Endodermal cell (in vitro differentiated cells): ENCODE measurements around the gene HDLBP. TPM values are rescaled to one million over a fixed set of nuclear protein-coding genes. Genes with fewer than 3 reads are reported as not detected.

Experiments
- DNase-seq: peaks from one replicate; pipeline ENCODE4 v3.0.0-alpha.2; 2017
- H3K27ac ChIP-seq: 2 replicates; pipeline ENCODE4 v1.5.1; 2013; ENCODE audit warnings: mild to moderate bottlenecking, low read depth, low read length, moderate library complexity
- H3K27me3 ChIP-seq: 2 replicates; pipeline ENCODE4 v1.6.1; 2013; ENCODE audit warnings: mild to moderate bottlenecking, low read length, moderate library complexity; ENCODE audit not compliant: insufficient read depth, control insufficient read depth, poor library complexity, severe bottlenecking
- H3K36me3 ChIP-seq: 2 replicates; pipeline ENCODE4 v1.7.0; 2013; ENCODE audit warnings: mild to moderate bottlenecking, low read length, moderate library complexity; ENCODE audit not compliant: control insufficient read depth, insufficient read depth
- H3K4me1 ChIP-seq: one replicate; pipeline ENCODE4 v1.7.0; 2013; ENCODE audit warnings: low read length; ENCODE audit not compliant: control insufficient read depth, insufficient read depth
- H3K4me3 ChIP-seq: 2 replicates; pipeline ENCODE4 v1.5.1; 2013; ENCODE audit warnings: mild to moderate bottlenecking, low read length, moderate library complexity
- H3K9ac ChIP-seq: 2 replicates; pipeline ENCODE4 v1.6.1; 2013; ENCODE audit warnings: mild to moderate bottlenecking, low read length, moderate library complexity; ENCODE audit not compliant: poor library complexity, severe bottlenecking; ENCODE audit errors: extremely low read depth
- H3K9me3 ChIP-seq: 2 replicates; pipeline ENCODE4 v1.6.1; 2013; ENCODE audit warnings: mild to moderate bottlenecking, low read length, moderate library complexity; ENCODE audit not compliant: control insufficient read depth
- H3K27ac Mint-ChIP-seq: 2 replicates; pipeline ENCODE4 v1.8.0; 2020; ENCODE audit warnings: mixed read lengths
- H3K27me3 Mint-ChIP-seq: 2 replicates; pipeline ENCODE4 v1.8.0; 2021; ENCODE audit warnings: mild to moderate bottlenecking, mixed read lengths; ENCODE audit not compliant: insufficient read depth
- H3K36me3 Mint-ChIP-seq: 2 replicates; pipeline ENCODE4 v1.8.0; 2020; ENCODE audit warnings: low read depth, mixed read lengths
- H3K4me1 Mint-ChIP-seq: 2 replicates; pipeline ENCODE4 v1.8.0; 2020; ENCODE audit warnings: mixed read lengths
- H3K4me3 Mint-ChIP-seq: 2 replicates; pipeline ENCODE4 v1.8.0; 2020; ENCODE audit warnings: mild to moderate bottlenecking, moderate library complexity, mixed read lengths
- H3K9me3 Mint-ChIP-seq: 2 replicates; pipeline ENCODE4 v1.8.0; 2020; ENCODE audit warnings: mild to moderate bottlenecking, mixed read lengths
- WGBS, 2 experiments: methylation state at CpG; one replicate each; pipeline versions ENCODE4 v1.1.5 to v1.1.7; 2013; ENCODE audit warnings: missing lambda C conversion rate in 2 of 2, mixed read lengths in 1 of 2; ENCODE audit not compliant: insufficient coverage in 1 of 2, insufficient read length in 1 of 2; 5-methylcytosine and 5-hydroxymethylcytosine counted together
- total RNA-seq, 2 donors: library from RNA; stranded (reverse); fragmentation: NEBNext Ultra II Directional in 1 of 2; extraction: Animal tissue kit (Norgen Biotek cat#: 25700) in 1 of 2; gene quantifications; 2 replicates in 1 of 2; 3 replicates in 1 of 2; pipeline ENCODE4 v1.2.1, GENCODE V29; 2021
- TF ChIP-seq, protein P1 (sequence below): fragments of 200-600 bp; sonication (generic); conservative IDR thresholded peaks from 2 replicates; pipeline ENCODE4 v1.5.0; 2021; ENCODE audit warnings: antibody characterized with exemption, mild to moderate bottlenecking

HDLBP gene
- total RNA-seq, 2 donors from 2014 or later: 344 to 374 TPM

DNA sequence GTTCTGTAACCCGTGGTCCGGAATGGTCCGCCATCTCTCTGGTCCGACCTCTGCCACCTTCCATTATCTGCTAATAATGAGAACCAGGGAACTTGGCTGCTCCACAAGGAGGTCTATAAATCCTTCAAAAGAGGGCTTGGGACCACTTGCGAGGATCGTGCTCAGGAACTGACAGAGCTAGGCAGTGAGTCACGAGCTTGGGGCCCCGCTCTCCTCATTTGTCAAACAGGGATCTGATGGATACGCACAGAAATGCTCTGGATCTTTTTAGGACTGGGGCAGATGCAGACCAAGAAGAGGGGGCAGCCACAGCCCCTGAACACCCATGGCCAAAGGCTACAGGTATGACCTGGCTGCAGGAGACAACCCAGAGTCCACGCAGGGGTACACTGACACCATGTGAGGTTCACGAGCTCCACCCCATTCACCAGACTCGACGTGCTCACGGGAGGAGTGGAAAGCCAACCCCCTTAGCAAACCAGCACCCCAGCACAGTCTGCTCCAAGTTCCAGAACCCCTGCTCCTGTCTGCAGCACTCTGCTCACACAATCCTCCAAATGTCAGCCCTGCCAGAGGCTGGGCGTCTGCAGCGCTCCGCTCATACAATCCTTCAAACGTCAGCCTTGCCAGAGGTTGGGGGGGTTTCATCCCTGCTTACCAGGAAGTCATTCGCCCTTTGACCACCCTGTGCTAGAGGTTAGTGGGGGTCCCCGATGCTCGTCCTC lies 81.2 kb downstream of the HDLBP start:
- H3K27me3 Mint-ChIP-seq: no peaks in the 10 kb centered on the region
- Histone ChIP-seq H3K4me3 (no peak overlapping the region), H3K36me3 (peaks cover 96% of the 10 kb centered on the region), H3K9ac (no peak overlapping the region), H3K27ac (no peak overlapping the region), H3K27me3 (no peaks in the 10 kb centered on the region), H3K4me1 (peaks cover 7% of the 10 kb centered on the region), H3K9me3 (no peaks in the 10 kb centered on the region)
- H3K4me1 Mint-ChIP-seq: peaks cover 12% of the 10 kb centered on the region
- H3K4me3 Mint-ChIP-seq: no peak overlapping the region
- TF ChIP-seq, protein P1, sequence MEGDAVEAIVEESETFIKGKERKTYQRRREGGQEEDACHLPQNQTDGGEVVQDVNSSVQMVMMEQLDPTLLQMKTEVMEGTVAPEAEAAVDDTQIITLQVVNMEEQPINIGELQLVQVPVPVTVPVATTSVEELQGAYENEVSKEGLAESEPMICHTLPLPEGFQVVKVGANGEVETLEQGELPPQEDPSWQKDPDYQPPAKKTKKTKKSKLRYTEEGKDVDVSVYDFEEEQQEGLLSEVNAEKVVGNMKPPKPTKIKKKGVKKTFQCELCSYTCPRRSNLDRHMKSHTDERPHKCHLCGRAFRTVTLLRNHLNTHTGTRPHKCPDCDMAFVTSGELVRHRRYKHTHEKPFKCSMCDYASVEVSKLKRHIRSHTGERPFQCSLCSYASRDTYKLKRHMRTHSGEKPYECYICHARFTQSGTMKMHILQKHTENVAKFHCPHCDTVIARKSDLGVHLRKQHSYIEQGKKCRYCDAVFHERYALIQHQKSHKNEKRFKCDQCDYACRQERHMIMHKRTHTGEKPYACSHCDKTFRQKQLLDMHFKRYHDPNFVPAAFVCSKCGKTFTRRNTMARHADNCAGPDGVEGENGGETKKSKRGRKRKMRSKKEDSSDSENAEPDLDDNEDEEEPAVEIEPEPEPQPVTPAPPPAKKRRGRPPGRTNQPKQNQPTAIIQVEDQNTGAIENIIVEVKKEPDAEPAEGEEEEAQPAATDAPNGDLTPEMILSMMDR: no peak
- H3K36me3 Mint-ChIP-seq: peaks cover 85% of the 10 kb centered on the region
- DNase-seq: no peak
- no peaks in the 10 kb centered on the region for H3K9me3 Mint-ChIP-seq
- WGBS, 2 experiments: 91 to 94% methylated on average over 15 to 21 of the region's 21 CpGs
- H3K27ac Mint-ChIP-seq: peak overlapping the region; percentile 50

DNA sequence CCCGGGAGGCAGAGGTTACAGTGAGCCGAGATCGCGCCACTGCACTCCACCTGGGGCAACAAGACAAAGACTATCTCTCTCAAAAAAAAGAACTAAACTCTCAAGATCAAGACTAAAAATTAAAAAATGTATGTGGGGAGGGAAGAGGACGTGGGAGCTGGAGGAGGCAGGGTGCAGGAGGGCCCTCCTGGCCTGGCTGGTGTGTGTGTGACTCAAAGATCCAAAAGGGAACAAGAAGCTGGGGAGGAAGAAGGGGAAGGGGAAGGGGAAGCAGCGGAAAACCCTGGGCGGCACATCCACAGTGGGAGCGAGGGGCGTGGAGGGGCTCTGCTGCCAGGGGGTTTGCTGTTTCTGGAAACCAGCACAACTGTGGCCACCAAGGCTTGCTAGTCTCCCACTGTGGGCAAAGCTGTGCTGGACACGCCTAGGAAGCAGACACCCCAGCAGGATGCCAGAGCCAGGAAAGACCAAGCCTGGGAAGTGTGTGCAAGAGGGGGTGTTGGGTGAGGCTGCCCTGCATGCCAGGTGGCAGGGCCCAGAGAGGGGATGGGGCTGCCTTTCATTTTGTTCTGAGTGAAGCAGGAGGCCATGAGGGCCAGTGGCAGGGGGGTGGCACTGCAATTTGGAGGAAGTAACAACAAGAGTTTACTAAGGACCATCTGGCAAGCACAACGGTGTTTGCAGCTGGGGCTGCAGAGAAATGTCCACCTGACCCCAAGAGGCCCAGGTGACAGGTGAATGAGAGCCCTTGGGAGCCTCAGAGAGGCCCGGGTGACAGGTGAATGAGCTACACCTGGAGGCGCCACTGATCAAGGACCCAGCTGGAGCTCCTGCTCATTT lies 82.5 kb downstream of the HDLBP start:
- 93 to 98% methylated on average over 7 to 13 of the region's 13 CpGs for WGBS, 2 experiments
- Mint-ChIP-seq H3K4me1 (peaks cover 5% of the 10 kb centered on the region), H3K9me3 (no peaks in the 10 kb centered on the region), H3K4me3 (no peak overlapping the region), H3K27me3 (no peaks in the 10 kb centered on the region), H3K36me3 (peaks cover 84% of the 10 kb centered on the region), H3K27ac (no peak overlapping the region)
- Histone ChIP-seq H3K4me1 (peaks cover under 1% of the 10 kb centered on the region), H3K27ac (no peak overlapping the region), H3K9ac (no peak overlapping the region), H3K36me3 (peaks cover 96% of the 10 kb centered on the region), H3K27me3 (no peaks in the 10 kb centered on the region), H3K4me3 (no peak overlapping the region), H3K9me3 (no peaks in the 10 kb centered on the region)
- no peak for DNase-seq
- TF ChIP-seq, protein P1: no peak

DNA sequence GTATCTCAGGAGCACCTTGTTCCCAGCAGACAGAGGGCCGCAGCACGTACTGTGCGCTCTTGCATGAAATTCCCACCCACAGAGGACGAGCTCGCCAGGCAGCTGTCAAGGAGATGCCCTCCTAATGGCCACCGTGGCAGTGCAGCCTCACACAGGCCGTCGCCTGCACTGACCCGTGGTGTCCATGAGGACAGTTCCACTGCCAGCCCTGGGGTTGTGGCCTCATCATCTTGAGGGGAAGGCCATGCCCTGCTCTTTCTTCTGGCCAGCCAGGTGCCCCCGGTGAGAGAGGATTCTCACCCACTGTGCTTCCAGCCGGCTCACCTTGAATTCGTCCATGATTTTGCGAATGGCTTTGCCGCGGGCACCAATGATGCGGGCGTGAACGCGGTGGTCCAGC lies 85.0 kb downstream of the HDLBP start:
- no peak for DNase-seq
- Mint-ChIP-seq H3K27me3 (no peaks in the 10 kb centered on the region), H3K36me3 (peaks cover 81% of the 10 kb centered on the region), H3K4me3 (no peak overlapping the region), H3K9me3 (no peaks in the 10 kb centered on the region), H3K27ac (no peak overlapping the region), H3K4me1 (no peaks in the 10 kb centered on the region)
- no peaks in the 10 kb centered on the region for H3K4me1 ChIP-seq
- H3K27ac ChIP-seq: no peak overlapping the region
- H3K36me3 ChIP-seq: peaks cover 85% of the 10 kb centered on the region
- no peak overlapping the region for H3K9ac ChIP-seq
- 96 to 98% methylated on average over 17 to 19 of the region's 19 CpGs for WGBS, 2 experiments
- no peaks in the 10 kb centered on the region for H3K27me3 ChIP-seq
- H3K4me3 ChIP-seq: no peak overlapping the region
- TF ChIP-seq, protein P1: no peak
- no peaks in the 10 kb centered on the region for H3K9me3 ChIP-seq
